ENCODE data around the gene HMCN2.

The HMCN2 gene

DNA sequence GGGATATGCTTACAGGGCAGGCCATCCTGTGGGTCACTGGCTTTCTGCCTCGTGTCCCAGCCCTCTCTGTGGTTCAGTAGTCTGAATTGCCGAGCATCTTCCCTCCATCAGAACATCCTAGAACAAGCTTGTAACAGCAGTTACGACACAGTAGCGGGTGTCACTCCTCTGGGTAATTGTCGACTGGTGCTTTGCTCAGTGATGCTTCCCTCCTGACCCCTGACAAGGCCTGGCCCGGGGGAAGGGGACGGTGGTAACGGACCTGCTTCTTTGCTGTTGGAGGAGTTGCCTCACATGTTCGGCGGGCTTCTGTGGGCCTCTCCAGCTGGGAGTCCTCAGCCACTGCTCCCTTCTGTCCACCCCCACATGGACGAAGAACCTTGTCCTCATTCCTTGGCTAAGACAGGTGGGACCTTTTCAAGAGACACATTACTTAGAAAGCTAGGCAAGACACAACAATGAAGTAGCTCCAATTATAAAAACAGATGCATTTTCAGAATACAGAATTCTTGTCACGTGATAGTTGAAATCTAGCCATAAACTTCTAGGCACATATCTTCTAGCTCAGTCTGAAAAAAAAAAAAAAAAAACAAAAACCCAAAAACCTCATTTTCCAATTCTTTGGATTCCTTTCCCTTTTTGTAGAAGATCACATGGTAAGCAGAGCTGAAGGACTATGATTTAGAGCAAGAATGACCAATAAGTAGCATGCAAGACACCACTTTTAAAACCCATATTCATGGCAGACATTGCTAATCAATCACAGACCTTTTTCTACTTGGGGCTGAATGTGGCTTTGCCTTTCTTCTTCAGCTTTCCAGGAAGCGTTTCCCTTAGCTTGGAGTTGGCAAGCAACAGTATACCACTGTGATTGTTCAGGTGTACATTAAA lies 25.0 kb downstream of the HMCN2 start:
- no peak for DNase-seq

DNA sequence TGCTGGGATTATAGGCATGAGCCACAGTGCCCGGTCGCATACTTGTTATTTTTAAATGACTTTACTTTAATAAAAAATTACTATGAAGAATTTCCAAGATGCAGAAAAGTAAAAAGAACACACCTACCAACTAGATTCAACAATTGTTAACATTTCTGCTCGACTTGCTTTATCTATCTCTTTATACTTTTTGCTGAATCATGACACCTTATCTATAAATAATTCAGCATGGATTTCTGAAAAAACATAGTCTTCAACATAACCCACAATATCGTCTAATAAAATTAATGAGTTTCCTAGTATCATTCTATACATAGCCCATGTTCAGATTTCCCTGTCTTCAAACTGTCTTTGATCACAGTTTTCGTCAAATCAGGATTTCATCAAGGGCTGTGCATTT lies 25.9 kb downstream of the HMCN2 start:
- no peak for DNase-seq

DNA sequence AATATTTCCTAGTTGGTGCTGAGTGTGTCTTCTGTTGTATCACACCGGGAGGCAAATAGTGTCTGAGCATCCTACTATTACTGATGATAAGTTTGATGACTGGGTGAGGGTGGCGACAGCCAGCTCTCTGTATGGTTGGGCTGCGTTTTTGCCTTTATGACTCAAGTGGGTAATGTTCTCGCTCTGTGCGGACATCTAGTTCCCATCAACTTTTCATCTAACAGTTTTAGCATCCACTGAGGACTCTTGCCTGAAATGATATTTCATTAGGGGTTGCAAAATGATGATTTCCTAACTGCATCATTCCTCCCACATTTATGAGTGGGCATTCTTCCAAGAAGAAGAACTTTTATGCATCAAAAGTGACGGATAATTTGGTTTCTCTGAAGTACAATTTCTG lies 26.5 kb downstream of the HMCN2 start:
- DNase-seq = no peak

DNA sequence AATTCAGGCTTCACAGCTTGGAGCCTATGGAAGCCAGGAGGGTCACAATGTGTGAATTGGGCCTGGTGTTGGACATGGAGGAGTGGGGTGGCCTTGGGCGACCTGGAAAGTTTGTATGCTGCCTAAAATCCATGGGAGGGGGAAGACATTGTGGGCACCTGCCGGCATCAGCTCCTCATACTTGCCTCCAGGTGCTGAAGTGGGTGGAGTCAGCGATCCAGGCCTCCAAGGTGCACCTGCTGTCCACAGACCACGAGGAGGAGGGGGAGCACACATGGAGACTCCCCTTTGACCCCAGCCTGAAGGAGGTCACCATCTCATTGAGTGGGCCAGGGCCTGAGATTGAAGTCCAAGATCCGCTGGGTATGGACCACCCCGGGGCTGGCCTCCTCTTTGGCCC lies 29.1 kb downstream of the HMCN2 start:
- no peak for DNase-seq

DNA sequence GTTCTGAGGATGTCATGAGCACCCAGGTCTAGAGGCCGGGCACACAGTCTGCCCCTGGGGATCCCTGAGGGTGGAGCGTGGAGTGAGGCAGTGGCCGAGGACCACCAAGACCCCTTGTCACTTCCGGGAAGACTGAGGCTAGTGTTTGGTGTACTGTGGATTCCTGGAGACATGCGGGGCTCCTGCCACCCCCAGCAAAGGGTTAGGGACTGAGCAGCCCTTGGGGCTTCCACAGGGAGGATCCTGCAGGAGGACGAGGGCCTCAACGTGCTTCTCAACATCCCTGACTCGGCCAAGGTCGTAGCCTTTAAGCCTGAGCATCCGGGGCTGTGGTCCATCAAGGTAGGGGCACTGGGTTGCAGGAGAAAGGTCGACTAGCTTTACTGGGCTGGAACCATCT lies 29.9 kb downstream of the HMCN2 start:
- no peak for DNase-seq

DNA sequence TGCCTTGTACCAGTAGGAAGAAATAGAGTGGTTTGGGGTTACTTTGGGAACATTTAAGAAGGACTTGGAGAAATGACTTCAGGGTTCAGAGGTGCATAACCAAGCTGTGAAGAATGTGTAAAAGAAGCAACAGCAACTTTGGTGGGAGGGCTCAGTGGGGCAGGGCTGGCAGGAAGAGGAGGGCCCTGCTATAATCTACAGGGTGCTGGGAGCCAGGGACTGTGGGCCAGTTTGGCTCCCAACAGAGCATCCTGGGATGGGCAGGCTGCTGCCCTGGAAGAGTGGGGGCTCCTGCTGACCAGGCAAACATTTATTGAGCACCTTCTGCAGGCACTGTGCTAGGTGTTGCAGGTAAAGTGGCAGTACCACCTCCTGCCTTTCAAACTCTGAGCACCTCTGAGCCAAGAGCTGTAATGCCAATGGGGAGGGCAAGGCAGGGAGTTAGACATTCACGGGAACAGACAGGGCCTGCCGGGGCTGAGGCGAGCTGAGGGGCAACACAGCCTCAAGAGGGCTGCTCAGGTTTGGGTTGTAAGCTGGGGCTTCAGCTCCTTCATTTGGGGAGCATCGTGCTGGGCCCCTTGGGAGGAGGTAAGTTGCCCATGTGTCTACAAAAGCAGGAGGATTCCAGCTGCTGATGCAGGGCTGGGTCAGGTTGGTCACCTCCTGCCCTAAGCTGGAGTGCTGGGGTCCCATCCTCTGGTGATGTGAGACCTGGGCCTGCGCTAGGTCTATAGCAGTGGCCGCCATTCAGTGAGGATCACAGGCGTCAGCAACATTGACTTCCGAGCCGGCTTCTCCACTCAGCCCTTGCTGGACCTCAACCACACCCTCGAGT lies 30.6 kb downstream of the HMCN2 start:
- DNase-seq = no peak

DNA sequence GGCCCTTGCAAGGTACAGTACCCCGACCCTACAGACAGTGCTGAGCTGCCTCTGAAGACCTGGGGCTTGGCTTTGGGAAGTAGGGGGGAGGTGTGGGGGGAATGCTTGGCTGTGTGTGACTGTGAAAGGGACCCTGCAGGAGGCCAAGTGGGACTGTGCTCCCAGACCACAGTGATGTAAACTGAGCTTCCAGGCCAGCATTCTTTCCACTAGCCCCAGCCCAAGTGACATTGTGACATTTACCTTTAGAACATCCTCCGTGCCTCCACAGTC lies 31.2 kb downstream of the HMCN2 start:
- no peak for DNase-seq

DNA sequence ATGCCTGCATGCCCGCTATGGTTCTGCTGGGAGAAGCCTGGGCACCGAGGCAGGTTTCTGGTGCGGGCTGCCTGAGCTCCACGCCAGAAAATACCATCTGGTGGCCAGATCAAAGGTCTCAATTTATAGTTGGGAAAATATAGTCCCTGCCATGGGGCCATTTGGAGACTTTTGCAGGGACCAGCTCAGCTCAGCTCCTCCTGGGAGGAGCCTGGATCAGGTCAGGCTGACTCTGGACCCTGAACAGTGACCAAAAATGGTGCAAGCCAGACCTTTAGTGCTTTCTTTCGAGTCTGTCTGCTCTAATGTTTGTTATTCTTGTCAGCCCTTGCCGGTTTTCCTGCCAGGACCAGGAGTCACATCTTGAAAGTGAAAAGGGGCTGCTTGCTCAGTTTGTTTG lies 31.8 kb downstream of the HMCN2 start:
- no peak for DNase-seq

DNA sequence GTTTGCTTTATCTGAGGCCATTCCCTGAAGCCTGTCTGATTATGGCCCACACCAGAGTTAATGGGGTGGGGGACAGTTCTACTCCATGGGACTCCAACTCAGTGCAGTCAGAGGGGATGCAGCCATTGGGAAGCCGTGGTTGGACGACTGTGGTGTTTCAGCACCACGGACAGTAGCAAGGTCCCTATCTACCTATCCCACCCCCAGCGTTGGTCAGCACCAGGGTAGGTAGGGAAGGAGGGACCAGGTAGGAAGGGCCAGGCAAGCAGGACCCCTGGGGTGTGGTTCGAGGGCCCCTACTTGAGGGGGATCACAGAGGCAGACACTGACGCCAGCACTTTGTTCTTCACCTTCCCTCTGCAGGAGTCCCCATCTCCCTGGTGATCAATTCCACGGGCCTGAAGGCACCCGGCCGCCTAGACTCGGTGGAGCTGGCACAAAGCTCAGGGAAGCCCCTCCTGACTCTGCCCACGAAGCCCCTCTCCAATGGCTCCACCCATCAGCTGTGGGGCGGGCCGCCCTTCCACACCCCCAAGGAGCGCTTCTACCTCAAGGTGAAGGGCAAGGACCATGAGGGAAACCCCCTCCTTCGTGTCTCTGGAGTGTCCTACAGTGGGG lies 33.2 kb downstream of the HMCN2 start:
- DNase-seq = peak in 1 of 4 experiments; percentile 5

DNA sequence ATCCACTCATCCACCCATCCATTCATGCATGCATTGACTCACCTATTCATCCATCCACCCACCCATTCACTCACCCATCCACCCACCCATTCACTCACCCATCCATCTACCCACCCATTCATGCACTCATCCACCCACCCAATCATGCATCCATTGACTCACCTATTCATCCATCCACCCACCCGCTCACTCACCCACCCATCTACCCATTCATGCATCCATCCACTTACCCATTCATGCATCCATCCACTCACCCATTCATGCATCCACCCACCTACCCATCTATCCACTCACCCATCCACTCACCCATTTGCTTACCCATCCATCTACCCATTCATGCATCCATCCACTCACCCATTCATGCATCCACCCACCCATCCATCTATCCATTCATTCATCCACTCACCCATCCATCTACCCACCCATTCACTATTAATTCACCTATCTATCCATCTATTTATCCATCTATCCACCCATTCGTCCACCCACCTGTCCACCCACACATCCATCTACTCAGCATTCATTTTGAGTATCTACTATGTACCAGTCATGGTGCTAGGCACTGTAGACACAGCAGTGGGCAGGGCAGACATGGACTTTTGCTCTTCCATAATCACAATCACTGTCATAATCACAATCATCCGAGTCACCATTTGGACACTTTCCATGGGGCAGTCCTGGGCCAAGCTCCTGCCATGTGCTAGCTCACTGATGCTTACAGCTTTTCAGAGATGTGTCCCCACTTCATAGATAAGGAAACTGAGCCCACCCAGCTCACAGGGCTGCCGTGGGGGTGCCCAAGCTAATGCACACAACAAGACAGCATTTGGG lies 34.4 kb downstream of the HMCN2 start:
- DNase-seq = peak in 2 of 4 experiments; percentile 2 to 6

DNA sequence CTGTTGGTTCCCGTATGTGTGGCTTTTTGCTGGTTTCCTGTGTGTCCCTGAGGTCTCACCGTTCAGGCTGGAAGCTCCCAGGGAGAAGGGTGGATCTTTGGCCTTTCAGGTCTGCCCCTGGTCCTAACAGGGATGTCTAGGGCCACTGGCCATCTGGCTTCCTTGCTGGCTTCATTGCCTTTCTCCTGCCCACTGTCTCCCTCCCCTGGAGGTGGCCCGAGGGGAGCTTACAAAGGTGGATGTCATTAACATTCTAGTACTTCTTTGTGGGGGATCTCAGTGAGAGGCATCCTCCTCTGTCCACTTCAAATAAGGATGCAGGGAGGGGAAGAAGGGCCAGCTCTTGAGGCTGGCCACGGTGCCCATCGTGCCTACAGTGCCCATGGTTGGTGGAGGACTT lies 35.2 kb downstream of the HMCN2 start:
- DNase-seq = no peak

DNA sequence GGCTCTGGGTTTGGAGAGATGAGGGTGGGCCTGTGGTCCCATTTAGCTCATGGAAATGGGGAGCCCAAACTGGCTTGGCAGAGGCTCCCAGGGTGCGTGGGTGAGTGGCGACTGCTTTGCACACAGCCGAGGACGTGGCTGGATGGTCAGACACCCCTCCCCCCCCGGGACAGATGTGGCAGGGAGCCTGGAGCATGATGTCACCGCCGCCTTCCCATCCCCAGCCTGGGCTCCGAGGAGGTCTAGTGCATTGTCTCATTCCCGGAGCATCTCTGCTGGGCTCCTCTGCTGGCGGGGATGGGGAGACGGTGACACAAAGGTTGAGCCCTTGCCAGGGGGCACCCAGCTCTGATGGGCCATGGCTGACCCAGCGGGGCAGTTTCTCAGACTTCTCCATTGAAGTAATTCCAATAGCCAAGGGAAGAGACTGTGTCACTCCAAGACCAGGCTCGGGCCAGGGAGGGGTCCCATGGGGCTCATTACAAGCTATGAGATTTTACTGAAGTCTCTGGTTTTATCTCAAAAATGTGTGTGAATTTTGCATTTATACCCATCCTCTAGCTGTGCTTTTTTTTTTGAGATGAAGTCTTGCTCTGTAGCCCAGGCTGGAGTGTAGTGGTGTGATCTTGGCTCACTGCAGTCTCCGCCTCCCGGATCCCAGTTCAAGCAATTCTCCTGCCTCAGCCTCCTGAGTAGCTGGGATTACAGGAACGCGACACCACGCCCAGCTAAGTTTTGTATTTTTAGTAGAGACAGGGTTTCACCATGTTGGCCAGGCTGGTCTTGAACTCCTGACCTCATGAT lies 36.1 kb downstream of the HMCN2 start:
- DNase-seq = no peak

DNA sequence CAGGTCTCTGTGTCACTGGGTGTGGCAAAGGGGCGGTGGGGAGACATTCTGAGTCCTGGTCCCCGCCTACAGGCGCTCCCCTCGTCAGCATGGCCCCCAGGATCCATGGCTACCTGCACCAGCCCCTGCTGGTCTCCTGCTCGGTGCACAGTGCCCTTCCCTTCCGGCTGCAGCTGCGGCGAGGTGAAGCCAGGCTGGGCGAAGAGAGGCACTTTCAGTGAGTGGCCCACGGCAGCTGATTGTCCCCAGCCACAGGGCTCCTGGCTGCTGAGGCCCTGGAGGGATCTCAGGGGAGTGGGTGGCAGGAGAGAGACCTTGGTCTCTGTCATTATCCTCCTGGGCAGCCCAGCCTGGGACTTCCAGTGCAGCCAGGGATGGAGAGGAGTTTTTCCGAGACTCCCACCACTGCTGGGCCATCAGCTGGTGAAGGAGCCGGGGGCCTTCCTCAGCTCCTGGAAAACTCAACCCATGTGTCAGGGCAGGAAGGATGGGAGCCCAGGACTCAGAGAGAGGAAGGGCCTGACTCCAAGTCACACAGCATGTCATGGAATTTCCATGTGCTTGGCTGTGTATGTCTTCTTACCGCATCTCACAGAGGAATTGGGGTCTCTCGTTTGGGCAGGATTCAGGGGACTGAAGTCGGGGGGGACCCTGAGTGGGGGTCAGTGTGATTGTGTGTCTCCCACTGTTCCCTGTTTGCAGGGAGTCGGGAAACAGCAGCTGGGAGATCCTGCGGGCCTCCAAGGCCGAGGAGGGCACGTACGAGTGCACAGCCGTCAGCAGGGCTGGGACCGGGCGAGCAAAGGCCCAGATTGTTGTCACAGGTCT lies 37.4 kb downstream of the HMCN2 start:
- no peak for DNase-seq

DNA sequence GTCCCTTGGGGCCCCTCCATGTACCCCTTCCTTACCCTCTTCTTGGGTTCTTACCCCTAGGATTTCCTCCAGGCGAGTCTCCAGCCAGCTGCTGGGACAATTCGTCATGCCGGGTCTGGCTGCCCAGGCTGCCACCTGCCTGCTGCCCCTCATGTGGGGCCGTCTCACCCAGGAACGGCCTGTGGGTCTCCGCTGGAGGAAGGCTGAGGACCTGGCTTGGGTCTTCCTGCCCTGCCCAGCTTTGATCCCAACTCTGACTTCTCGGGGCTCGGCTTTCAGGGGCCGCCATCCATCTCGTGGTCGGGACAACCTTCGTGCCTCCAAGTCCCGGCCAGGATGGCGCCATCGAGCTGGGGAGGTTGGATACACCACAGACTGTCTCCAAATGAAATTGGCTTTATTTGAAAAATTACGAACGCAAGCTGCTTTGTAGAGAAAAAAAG lies 38.1 kb downstream of the HMCN2 start:
- no peak for DNase-seq

DNA sequence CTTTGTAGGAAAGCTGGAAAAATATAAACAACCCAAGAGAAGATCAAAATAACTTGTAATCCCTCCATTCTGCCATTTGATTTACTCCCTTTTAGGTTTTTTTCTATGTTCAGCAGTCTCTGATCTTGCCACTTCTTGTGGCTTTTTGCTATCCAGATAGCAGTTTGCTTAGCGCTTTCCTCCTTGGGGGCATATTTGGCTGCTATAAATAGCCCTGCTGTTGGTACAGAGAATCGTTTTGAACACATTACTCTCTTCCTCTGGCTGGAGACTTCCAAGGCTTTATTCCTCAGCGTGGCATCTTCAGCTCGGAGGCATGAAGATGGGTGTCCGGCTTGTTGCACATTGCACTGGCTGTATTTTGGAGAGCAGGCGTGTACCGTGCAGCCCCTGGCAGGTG lies 38.6 kb downstream of the HMCN2 start:
- DNase-seq = no peak

DNA sequence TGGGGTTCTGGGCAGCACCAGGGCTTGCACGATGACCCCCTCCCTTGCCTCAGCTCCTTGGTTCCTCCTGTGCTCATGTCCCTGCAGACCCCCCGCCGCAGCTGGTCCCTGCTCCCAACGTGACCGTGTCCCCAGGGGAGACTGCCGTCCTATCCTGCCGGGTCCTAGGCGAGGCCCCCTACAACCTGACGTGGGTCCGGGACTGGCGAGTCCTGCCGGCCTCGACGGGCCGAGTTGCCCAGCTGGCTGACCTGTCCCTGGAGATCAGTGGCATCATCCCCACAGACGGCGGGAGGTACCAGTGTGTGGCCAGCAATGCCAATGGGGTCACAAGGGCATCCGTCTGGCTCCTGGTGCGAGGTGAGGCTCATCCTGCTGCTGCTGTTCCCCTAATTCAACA lies 39.1 kb downstream of the HMCN2 start:
- no peak for DNase-seq

DNA sequence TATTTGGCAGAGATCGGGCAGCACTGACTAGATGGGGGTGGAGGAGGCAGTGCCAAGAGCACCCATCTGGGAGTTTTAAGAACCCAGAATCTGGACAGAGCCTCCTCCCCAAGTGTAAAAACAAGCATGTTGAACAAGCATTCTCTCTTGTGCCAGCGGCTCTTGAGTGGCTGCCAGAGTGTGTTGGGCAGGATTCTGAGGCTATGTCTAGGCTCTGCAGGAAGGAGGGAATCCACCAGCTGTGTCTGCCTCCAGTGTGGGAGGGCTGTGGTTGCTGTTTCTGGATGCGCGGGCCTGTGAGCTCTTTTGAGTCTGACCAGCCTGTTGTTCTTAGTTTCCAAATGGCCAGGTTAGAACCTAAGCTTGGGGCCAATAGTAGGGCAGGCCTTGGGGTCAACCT lies 39.8 kb downstream of the HMCN2 start:
- DNase-seq = no peak

DNA sequence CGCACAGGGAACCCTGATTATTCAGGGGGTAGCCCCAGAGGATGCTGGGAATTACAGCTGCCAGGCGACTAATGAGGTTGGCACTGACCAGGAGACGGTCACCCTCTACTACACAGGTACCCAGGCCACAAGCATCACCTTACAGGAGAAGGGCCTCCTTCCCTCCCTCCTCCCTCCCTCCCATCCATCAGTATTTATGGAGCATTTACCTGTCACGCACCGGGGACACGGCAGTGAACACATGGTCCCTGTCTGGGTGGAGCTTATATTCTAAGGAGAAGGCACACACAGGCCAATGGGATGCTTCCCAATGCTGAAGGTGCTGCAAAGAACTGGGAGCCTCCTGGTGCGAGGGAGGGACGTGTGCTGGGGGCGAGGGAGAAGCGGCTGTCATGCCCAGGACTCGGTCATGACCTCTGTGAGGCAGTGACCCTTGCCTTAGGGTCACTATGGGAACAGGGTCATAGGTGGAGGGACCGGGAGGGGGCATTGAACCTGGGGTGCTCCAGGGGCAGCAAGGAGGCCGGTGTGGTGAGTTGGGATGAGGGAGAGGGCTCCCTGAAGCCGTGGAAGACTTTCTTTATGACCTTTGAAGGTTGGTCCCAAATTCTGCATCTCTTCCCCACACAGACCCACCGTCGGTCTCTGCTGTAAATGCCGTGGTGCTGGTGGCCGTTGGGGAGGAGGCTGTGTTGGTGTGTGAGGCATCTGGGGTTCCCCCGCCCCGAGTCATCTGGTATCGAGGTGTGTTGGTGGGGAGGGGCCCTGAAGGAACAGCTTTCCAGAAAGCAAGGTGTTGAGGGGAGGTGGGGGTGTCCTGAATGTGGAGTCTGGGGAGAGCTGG lies 41.5 kb downstream of the HMCN2 start:
- DNase-seq = no peak

DNA sequence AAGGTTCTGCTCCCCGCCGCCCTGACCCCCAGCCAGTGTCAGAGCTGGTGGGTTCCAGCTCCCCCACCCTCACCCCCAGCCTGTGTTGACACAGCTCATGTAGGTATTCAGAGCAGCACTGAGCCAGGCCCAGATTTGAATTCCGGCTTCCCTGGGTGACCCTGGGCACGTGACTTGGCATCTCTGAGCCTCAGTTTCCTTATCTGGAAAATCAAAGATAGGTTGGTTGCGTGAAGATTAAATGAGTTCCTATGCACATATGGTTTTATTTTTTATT lies 42.0 kb downstream of the HMCN2 start:
- no peak for DNase-seq

DNA sequence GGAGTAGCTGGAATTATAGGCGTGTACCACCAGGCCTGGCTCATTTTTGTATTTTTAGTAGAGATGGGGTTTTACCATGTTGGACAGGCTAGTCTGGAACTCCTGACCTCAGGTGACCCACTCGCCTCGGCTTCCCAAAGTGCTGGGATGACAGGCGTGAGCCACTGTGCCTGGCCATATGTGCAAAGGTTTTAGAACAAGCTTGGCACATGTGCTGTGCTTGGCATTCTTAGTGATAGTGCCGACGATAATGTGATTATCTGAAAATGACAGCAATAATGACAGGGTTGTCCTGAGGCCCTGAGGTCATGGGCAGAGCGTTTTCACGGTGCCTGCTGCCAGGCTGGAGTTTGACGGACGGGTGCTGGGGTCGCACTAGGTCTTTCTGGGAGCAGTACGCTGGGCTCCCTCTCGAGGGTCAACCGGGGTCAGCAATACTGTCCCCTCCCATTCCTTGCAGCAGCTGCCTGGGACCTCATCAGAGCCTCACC lies 42.6 kb downstream of the HMCN2 start:
- DNase-seq = no peak
